GM20000 (cell line): Measurements from ENCODE around the gene MAP3K12.

Source experiments
- DNase-seq: peaks from one replicate; pipeline ENCODE4 v3.0.0; 2012; ENCODE audit warnings: low spot score
- TF ChIP-seq, protein P1 (sequence below): IDR thresholded peaks from 2 replicates; pipeline ENCODE4 v1.5.1; 2012; ENCODE audit warnings: mild to moderate bottlenecking, control low read depth; ENCODE audit errors: extremely low read depth, missing control alignments

The MAP3K12 gene

DNA sequence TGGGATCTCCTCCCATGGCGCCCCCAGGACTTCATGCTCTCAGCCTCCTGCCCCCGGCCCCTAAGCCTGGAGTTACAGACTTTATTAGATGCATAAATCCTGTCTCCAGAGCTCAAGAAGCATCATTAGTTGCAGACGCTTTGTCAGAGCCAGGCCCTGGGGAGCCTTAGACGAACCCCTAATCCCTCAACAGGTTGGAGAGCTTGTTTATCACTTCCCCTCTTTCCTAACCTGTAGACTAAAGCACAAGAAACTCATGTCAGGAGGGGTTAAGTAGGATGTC lies 8.3 kb upstream of the MAP3K12 start:
- TF ChIP-seq, protein P1, sequence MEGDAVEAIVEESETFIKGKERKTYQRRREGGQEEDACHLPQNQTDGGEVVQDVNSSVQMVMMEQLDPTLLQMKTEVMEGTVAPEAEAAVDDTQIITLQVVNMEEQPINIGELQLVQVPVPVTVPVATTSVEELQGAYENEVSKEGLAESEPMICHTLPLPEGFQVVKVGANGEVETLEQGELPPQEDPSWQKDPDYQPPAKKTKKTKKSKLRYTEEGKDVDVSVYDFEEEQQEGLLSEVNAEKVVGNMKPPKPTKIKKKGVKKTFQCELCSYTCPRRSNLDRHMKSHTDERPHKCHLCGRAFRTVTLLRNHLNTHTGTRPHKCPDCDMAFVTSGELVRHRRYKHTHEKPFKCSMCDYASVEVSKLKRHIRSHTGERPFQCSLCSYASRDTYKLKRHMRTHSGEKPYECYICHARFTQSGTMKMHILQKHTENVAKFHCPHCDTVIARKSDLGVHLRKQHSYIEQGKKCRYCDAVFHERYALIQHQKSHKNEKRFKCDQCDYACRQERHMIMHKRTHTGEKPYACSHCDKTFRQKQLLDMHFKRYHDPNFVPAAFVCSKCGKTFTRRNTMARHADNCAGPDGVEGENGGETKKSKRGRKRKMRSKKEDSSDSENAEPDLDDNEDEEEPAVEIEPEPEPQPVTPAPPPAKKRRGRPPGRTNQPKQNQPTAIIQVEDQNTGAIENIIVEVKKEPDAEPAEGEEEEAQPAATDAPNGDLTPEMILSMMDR = no peak
- DNase-seq = no peak

DNA sequence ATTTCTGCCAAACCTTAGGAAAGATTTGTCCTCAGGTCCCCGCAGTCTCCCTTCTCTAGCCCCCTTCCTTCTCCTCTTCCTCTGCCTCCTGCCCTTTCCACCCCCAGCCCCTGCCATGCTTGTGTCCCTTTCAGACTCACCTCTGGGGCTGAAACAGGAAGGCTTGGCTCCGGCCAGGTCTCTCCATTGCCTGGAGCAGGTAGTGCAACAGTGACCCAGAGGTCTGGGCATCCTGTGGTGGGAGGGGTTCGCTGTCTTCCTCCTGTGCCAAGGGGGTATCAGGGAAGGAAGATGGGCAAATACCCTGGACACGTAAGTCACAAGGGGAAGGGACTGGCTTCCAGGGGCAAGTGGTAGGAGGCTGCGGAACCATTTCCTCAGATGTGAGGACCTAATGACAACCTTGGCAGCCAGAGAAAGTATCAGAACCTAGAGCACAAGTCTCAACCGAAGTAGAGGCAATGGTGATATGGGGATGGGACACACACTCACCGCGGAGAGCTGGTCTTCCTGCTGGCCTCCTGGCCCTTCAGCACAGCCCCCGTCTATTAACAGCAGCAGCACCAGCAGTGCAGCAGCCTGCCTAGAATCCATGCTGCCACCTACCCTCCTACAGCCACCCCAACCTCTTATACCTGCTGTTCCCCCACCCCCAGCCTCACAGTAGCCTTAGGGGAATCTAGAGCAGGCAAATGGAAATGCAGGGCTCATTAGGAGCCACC lies 7.8 kb upstream of the MAP3K12 start, which contains the start of gene NPFF:
Gene NPFF, minus strand, starts transcription at position 604 of the 722 bp plus-strand sequence. Its CDS starts 10 bp downstream, at position 594.
- TF ChIP-seq, protein P1 = no peak

DNA sequence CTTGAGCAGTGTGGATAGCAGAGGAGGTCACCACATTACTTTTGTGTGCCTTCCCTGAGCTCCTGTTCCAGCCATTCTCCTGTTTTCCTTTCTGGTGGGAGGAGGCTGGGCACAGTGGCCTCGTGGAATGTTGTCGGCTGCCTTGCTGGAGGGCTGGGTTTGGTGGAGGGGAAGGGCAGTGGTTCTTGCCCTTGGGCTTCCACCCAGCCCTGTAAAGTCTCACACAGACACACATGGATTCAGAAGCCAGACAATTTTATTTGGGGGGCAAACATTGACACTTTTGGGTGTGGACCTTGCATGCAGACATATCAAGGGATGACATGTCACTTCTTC lies 7.2 kb upstream of the MAP3K12 start:
- TF ChIP-seq, protein P1 = no peak
- DNase-seq = no peak

More for the DNA sequence above, 7.8 kb upstream of the MAP3K12 start, which contains the start of gene NPFF:
- DNase-seq = no peak

DNA sequence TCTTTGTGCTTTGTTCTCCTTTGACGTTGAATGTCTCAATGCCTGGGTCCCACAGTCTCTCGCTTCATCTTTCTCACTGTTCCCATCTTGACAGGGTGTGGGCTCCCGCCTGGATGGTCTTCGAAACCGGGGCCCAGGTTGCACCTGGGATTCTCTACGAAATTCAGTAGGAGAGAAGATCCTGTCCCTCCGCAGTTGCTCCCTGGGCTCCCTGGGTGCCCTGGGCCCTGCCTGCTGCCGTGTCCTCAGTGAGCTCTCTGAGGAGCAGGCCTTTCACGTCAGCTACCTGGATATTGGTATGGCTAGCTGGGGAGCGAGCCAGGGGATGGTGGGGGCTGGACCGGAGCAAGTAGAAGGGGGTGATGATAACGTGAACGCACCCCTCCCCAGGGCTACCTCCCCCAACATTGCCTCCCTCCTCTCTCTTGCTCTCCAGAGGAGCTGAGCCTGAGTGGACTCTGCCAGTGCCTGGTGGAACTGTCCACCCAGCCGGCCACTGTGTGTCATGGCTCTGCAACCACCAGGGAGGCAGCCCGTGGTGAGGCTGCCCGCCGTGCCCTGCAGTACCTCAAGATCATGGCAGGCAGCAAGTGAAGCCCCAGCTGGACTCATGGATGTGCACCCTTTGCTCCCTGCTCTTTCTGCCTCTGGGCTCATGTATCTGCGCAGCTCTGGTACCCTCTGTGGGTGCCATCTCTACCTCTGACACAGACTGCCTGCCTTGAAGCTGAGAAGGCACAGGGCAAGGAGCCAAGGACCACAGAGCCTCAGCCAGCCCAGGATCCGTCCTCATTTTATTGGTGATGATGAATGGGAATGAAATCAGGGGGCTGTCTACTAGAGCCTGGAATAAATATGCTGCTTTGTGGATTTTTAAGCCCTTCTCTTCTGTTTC lies 6.5 kb upstream of the MAP3K12 start:
- no peak for DNase-seq
- TF ChIP-seq, protein P1 = no peak

DNA sequence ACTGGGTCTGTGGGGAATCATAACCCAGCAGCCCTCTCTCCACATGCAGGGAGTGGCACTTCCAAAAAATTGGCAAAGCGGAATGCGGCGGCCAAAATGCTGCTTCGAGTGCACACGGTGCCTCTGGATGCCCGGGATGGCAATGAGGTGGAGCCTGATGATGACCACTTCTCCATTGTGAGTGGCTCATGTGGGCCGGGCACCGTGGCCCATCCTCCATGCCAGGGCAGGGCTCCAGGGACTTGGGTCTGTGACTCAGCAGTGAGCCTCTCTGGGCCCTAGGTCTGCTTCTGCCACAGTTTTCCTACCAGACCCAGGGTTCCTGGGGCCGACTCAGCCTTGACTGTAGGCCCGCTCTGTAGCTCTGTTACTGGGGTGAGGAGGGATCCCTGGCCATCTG lies 5.8 kb upstream of the MAP3K12 start:
- DNase-seq = no peak
- TF ChIP-seq, protein P1 = no peak

DNA sequence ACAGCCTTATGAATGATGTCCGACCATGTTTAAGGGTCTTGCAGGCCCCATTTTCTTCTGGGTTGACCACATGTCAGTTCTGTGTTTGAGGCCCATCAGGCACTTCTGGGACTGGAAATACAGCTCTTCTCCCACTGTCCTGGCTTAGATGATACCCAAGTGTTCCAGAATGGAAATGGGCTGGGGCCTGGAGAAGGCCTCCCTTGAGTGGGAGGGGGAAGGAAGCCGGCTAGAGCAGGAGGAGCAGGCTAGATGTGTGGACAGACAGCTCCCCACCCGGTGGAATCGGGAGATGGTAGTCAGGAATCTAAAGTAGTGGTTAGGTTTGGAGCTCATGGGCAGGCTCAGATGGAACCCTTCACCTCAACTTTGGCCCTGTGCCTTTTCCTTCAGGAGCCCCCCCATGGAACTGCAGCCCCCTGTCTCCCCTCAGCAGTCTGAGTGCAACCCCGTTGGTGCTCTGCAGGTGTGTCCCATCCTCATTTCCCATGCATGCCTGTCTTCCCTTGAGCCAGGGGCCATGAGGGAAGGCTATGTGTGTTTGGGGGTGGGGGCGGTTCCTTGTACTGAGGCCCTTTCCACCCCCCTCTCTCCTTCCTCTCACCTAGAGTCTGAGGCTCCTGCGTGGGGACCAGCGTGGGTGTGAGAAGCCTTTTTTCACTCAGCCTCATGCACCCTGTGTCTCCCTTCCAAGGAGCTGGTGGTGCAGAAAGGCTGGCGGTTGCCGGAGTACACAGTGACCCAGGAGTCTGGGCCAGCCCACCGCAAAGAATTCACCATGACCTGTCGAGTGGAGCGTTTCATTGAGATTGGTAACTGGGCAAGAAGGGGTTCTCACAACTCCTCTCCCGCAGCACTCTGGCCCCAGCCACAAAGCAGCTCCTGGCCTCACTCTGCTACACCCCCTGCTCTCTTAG lies 5.0 kb upstream of the MAP3K12 start:
- TF ChIP-seq, protein P1 = no peak

More for the DNA sequence above, 5.0 kb upstream of the MAP3K12 start:
- DNase-seq = no peak
